HuH-7 (cell line): ENCODE results near the gene RPE65.
"Not testable (repeated sequence)": the region's sequence is repeated elsewhere in the genome, so short reads cannot be mapped to it uniquely, and the experiment has no call there.

Source experiments
- DNase-seq: peaks from one replicate; pipeline ENCODE4 v3.0.0; 2011; ENCODE audit warnings: low spot score

RPE65 gene

GRCh38 chr1:68449901-68450300, at the start of gene RPE65:
Gene RPE65 (minus strand): TSS chr1:68449954. CDS start chr1:68449905, 49 bp downstream.
- no peak for DNase-seq

- no peak for DNase-seq
Observed at GRCh38 chr1:68497358-68497698, 47.6 kb upstream of the RPE65 start.

GRCh38 chr1:68496680-68497357, 47.1 kb upstream of the RPE65 start, which contains the start of gene DEPDC1:
Gene DEPDC1 (minus strand): TSS chr1:68497082. CDS start chr1:68496999, 83 bp downstream.
- peak; percentile 90 for DNase-seq

GRCh38 chr1:68495968-68496679, 46.4 kb upstream of the RPE65 start:
- DNase-seq: peak; percentile 6

- DNase-seq: peak; percentile 11
Observed at GRCh38 chr1:68495532-68495931, 45.8 kb upstream of the RPE65 start.

- no peak for DNase-seq
Observed at GRCh38 chr1:68493193-68493592, 43.4 kb upstream of the RPE65 start.

GRCh38 chr1:68492255-68492654, 42.5 kb upstream of the RPE65 start:
- not testable (repeated sequence) for DNase-seq

GRCh38 chr1:68490046-68490651, 40.4 kb upstream of the RPE65 start:
- no peak for DNase-seq

GRCh38 chr1:68485431-68486022, 35.8 kb upstream of the RPE65 start:
- DNase-seq: no peak

- no peak for DNase-seq
Observed at GRCh38 chr1:68484618-68485017, 34.9 kb upstream of the RPE65 start.

- DNase-seq: no peak
Observed at GRCh38 chr1:68481041-68481440, 31.3 kb upstream of the RPE65 start.

GRCh38 chr1:68479501-68479900, 29.7 kb upstream of the RPE65 start:
- DNase-seq: no peak

- DNase-seq: no peak
Observed at GRCh38 chr1:68478662-68479061, 28.9 kb upstream of the RPE65 start.

- not testable (repeated sequence) for DNase-seq
Observed at GRCh38 chr1:68476626-68477025, 26.9 kb upstream of the RPE65 start.

GRCh38 chr1:68473060-68473459, 23.3 kb upstream of the RPE65 start:
- DNase-seq: no peak

GRCh38 chr1:68470388-68470970, 20.7 kb upstream of the RPE65 start:
- no peak for DNase-seq

- no peak for DNase-seq
Observed at GRCh38 chr1:68464891-68465290, 15.1 kb upstream of the RPE65 start.

- DNase-seq: no peak
Observed at GRCh38 chr1:68460935-68461334, 11.2 kb upstream of the RPE65 start.

- no peak for DNase-seq
Observed at GRCh38 chr1:68459796-68460195, 10.0 kb upstream of the RPE65 start.

GRCh38 chr1:68459091-68459490, 9.3 kb upstream of the RPE65 start:
- no peak for DNase-seq

- no peak for DNase-seq
Observed at GRCh38 chr1:68456202-68456601, 6.4 kb upstream of the RPE65 start.

- DNase-seq: no peak
Observed at GRCh38 chr1:68454534-68454933, 4.8 kb upstream of the RPE65 start.
